DOHH2 (cell line): Measurements from ENCODE around the gene NUPR1.

Experiments used
- CTCF ChIP-seq: fragments of 200-600 bp; sonication (generic); IDR thresholded peaks from one replicate; pipeline ENCODE4 v1.5.1; 2014; ENCODE audit warnings: antibody characterized with exemption, mild to moderate bottlenecking, low read depth, low read length; ENCODE audit not compliant: poor library complexity, severe bottlenecking
- EZH2phosphoT487 ChIP-seq: fragments of 200-600 bp; sonication (generic); IDR thresholded peaks from 2 replicates; pipeline ENCODE4 v1.6.1; 2017; ENCODE audit warnings: borderline replicate concordance, mild to moderate bottlenecking, antibody characterized with exemption, low read length, moderate library complexity, mixed read lengths

GRCh38 chr16:28520672-28521071 is 18.1 kb downstream of the NUPR1 start:
- TF ChIP-seq CTCF (no peak), EZH2phosphoT487 (no peak)
